ENCODE results near the gene DRAM1.

DRAM1 gene, protein sequence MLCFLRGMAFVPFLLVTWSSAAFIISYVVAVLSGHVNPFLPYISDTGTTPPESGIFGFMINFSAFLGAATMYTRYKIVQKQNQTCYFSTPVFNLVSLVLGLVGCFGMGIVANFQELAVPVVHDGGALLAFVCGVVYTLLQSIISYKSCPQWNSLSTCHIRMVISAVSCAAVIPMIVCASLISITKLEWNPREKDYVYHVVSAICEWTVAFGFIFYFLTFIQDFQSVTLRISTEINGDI

GRCh38 chr12:101876861-101877805, at the start of gene DRAM1:
Gene DRAM1, plus strand, starts transcription at chr12:101877580. Its CDS starts 210 bp downstream, at chr12:101877790.
- Mint-ChIP-seq H3K27me3 (no peaks in the 10 kb centered on the region), H3K27ac (peak within 1 kb of the TSS; percentile 88), H3K9me3 (no peaks in the 10 kb centered on the region), H3K36me3 (peaks cover 7% of the 10 kb centered on the region), H3K4me1 (peaks cover 19% of the 10 kb centered on the region), H3K4me3 (peak within 1 kb of the TSS; percentile 86)
- peak; percentile 95 for ATAC-seq

DNA sequence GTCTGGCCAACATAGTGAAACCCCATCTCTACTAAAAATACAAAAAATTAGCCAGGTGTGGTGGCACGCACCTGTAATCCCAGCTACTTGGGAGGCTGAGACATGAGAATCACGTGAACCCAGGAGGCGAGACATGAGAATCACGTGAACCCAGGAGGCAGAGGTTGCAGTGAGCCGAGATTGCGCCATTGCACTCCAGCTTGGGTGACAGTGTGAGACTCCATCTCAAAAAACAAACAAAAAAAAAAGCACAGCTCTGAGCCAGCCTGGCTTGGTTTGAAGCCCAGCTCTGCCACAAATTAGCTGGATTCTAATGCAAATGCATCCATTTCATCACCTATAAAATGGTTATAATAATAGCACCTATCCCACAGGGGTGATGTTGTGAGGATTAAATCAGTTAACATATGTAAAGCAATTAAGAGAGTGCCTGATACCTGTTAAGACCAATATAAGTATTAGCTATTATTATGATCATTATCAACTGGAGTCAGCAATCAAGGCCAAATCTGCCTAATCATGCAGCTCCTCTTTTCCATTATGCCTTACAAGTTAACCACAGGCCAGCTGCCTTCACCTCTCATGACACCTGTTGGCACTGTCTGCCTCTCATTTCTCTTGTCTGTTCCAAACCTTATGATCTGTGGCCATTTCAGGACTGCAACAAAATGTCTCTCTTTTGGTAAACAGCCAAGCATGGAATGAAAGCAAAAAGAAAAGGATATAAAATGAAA, 48.8 kb upstream of the DRAM1 start:
- no peaks in the 10 kb centered on the region for H3K27me3 Mint-ChIP-seq
- H3K36me3 Mint-ChIP-seq, result no peaks in the 10 kb centered on the region
- peak overlapping the region; percentile 100 for H3K4me3 Mint-ChIP-seq
- no peaks in the 10 kb centered on the region for H3K9me3 Mint-ChIP-seq
- ATAC-seq, result no peak
- H3K27ac Mint-ChIP-seq, result peak overlapping the region; percentile 93
- peaks cover 61% of the 10 kb centered on the region for H3K4me1 Mint-ChIP-seq

GRCh38 chr12:101829639-101830366, 47.6 kb upstream of the DRAM1 start:
- Mint-ChIP-seq H3K4me3 (peak overlapping the region; percentile 100), H3K4me1 (peaks cover 52% of the 10 kb centered on the region), H3K36me3 (no peaks in the 10 kb centered on the region), H3K27me3 (no peaks in the 10 kb centered on the region), H3K27ac (peak overlapping the region; percentile 93), H3K9me3 (no peaks in the 10 kb centered on the region)
- ATAC-seq, result no peak

GRCh38 chr12:101830367-101831325, 46.7 kb upstream of the DRAM1 start, which contains the start of gene GNPTAB:
Gene GNPTAB, minus strand, starts transcription at chr12:101830959. Its CDS starts 284 bp downstream, at chr12:101830675.
- H3K27me3 Mint-ChIP-seq, result no peaks in the 10 kb centered on the region
- H3K4me1 Mint-ChIP-seq, result peaks cover 43% of the 10 kb centered on the region
- no peaks in the 10 kb centered on the region for H3K9me3 Mint-ChIP-seq
- H3K36me3 Mint-ChIP-seq, result no peaks in the 10 kb centered on the region
- peak; percentile 97 for ATAC-seq
- peak within 1 kb of the TSS; percentile 93 for H3K27ac Mint-ChIP-seq
- H3K4me3 Mint-ChIP-seq, result peak within 1 kb of the TSS; percentile 100

DNA sequence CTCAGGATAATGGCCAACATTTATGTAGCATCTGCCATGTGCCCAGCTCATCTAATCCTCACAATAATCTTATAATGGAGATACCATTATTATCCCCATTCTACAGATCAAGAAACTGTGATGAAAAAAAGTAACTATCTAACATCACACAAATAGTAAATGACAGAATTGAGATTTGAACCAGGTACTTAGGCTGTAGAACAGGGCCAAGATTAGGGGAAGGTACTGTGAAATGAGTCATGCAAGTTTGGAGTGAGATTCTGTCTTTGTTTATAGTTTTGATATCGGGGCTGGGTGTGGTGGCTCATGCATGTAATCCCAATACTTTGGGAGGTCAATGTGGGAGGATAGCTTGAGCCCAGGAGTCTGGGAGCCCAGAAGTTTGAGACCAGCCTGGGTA, 45.4 kb upstream of the DRAM1 start:
- Mint-ChIP-seq H3K27me3 (no peaks in the 10 kb centered on the region), H3K4me3 (no peak overlapping the region), H3K36me3 (no peaks in the 10 kb centered on the region), H3K4me1 (peaks cover 33% of the 10 kb centered on the region), H3K9me3 (no peaks in the 10 kb centered on the region), H3K27ac (no peak overlapping the region)
- no peak for ATAC-seq

- H3K27ac Mint-ChIP-seq, result peak overlapping the region; percentile 64
- no peaks in the 10 kb centered on the region for H3K36me3 Mint-ChIP-seq
- peak; percentile 83 for ATAC-seq
- H3K4me3 Mint-ChIP-seq, result peak overlapping the region; percentile 24
- H3K4me1 Mint-ChIP-seq, result peaks cover 24% of the 10 kb centered on the region
- H3K9me3 Mint-ChIP-seq, result no peaks in the 10 kb centered on the region
- peaks cover 14% of the 10 kb centered on the region for H3K27me3 Mint-ChIP-seq
Measured at GRCh38 chr12:101838628-101839323, 38.6 kb upstream of the DRAM1 start.

DNA sequence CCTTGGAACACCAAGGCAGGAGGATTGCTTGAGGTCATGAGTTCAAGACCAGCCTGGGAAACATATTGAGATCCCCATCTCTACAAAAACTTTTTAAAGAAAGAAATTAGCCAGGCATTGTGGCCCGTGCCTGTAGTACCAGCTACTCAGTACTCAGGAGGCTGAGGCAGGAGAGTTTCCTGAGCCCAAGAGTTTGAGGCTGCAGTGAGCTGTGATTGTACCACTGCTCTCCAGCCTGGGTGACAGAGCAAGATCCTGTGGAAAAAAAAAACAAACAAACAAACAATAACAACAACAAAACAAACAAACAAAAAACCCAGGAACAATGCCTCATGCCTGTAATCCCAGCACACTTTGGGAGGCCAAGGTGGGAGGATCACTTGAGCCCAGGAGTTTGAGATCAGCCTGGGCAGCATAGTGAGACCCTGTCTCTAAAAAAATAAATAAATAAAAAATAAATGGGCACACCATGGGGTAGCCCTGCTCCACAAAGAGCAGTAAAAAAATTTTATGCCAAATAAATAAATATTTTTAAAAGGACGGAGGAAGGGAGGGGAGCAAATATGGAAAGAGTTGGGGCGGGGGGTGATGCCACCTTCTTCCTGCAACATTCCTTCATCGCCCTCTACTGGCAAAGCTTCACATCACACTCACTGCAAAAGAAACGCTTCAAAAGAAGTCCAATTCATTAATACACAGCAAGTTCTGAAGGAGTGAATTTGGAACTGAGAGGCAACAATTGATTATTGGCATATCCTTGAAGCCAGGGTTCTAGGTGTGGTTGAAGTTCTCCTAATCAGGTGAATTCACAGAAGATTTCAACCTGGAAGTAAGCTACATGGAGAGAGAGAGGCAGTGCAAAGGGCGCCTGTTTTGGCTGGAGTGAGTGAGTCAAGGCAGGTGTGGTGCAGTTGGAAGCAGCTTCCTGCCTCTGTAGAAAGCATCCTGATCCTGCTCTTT, 37.8 kb upstream of the DRAM1 start:
- peaks cover 24% of the 10 kb centered on the region for H3K4me1 Mint-ChIP-seq
- peak; percentile 20 for ATAC-seq

GRCh38 chr12:101841069-101841468, 36.3 kb upstream of the DRAM1 start:
- Mint-ChIP-seq H3K36me3 (no peaks in the 10 kb centered on the region), H3K27ac (peak overlapping the region; percentile 68), H3K9me3 (no peaks in the 10 kb centered on the region), H3K4me1 (peaks cover 24% of the 10 kb centered on the region), H3K27me3 (peaks cover 14% of the 10 kb centered on the region), H3K4me3 (no peak overlapping the region)
- ATAC-seq, result no peak

More for the DNA sequence above, 37.8 kb upstream of the DRAM1 start:
- Mint-ChIP-seq H3K9me3 (no peaks in the 10 kb centered on the region), H3K36me3 (no peaks in the 10 kb centered on the region), H3K27ac (peak overlapping the region; percentile 64), H3K27me3 (peaks cover 14% of the 10 kb centered on the region), H3K4me3 (no peak overlapping the region)

- Mint-ChIP-seq H3K36me3 (no peaks in the 10 kb centered on the region), H3K4me3 (no peak overlapping the region), H3K27me3 (peaks cover 14% of the 10 kb centered on the region), H3K9me3 (no peaks in the 10 kb centered on the region), H3K27ac (no peak overlapping the region), H3K4me1 (peaks cover 5% of the 10 kb centered on the region)
- ATAC-seq, result no peak
Measured at GRCh38 chr12:101845137-101845711, 32.2 kb upstream of the DRAM1 start.

- Mint-ChIP-seq H3K27me3 (no peaks in the 10 kb centered on the region), H3K27ac (no peak overlapping the region), H3K36me3 (no peaks in the 10 kb centered on the region), H3K4me1 (peaks cover 7% of the 10 kb centered on the region), H3K4me3 (no peak overlapping the region), H3K9me3 (no peaks in the 10 kb centered on the region)
- ATAC-seq, result no peak
Measured at GRCh38 chr12:101847325-101847724, 30.1 kb upstream of the DRAM1 start.

GRCh38 chr12:101850199-101850598, 27.2 kb upstream of the DRAM1 start:
- H3K4me3 Mint-ChIP-seq, result no peak overlapping the region
- no peaks in the 10 kb centered on the region for H3K27me3 Mint-ChIP-seq
- peaks cover 19% of the 10 kb centered on the region for H3K4me1 Mint-ChIP-seq
- no peak overlapping the region for H3K27ac Mint-ChIP-seq
- H3K36me3 Mint-ChIP-seq, result no peaks in the 10 kb centered on the region
- ATAC-seq, result no peak
- no peaks in the 10 kb centered on the region for H3K9me3 Mint-ChIP-seq

DNA sequence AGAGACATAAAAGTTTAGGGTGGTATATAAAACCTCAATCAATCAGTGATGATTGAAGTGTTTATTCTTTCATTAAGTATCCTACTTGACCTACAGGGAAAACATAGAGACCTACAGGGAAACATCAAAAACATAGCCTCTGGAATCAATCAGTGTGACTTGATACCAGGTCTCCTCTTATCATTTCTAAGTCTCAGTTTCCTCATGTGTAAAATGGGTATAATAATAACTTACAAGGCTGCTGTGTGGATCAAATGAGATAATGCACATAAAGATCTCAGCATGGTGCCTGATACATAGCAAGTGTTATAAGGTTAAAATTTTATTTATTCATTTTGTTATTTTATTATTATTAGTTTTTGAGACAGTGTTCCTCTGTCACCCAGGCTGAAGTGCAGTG, 24.4 kb upstream of the DRAM1 start:
- Mint-ChIP-seq H3K36me3 (no peaks in the 10 kb centered on the region), H3K27me3 (no peaks in the 10 kb centered on the region), H3K4me1 (peaks cover 30% of the 10 kb centered on the region), H3K27ac (no peak overlapping the region), H3K4me3 (no peak overlapping the region), H3K9me3 (no peaks in the 10 kb centered on the region)
- no peak for ATAC-seq
